ENCODE data around the gene ART4.

Gene ART4

GRCh38 chr12:14843425-14843887 lies at the start of gene ART4:
ART4 (minus strand) TSS chr12:14843526; CDS start chr12:14843113, 413 bp downstream.
- no peak for DNase-seq

GRCh38 chr12:14892726-14893505 lies 49.6 kb upstream of the ART4 start:
- DNase-seq = no peak

GRCh38 chr12:14890701-14891100 lies 47.4 kb upstream of the ART4 start:
- DNase-seq = no peak

GRCh38 chr12:14886271-14886670 lies 42.9 kb upstream of the ART4 start:
- no peak for DNase-seq

GRCh38 chr12:14885718-14886221 lies 42.4 kb upstream of the ART4 start, which contains the start of gene MGP:
MGP (minus strand) TSS chr12:14885854; CDS start chr12:14885791, 63 bp downstream.
- DNase-seq = no peak

GRCh38 chr12:14884458-14884878 lies 41.1 kb upstream of the ART4 start:
- peak; percentile 24 for DNase-seq

GRCh38 chr12:14883686-14884085 lies 40.4 kb upstream of the ART4 start:
- DNase-seq = no peak

- DNase-seq = no peak
Observed at GRCh38 chr12:14880890-14881453, 37.6 kb upstream of the ART4 start.

- DNase-seq = no peak
Observed at GRCh38 chr12:14879222-14879933, 36.1 kb upstream of the ART4 start.

- DNase-seq = no peak
Observed at GRCh38 chr12:14878488-14878887, 35.2 kb upstream of the ART4 start.

GRCh38 chr12:14876833-14877232 lies 33.5 kb upstream of the ART4 start:
- no peak for DNase-seq

- DNase-seq = no peak
Observed at GRCh38 chr12:14874882-14875281, 31.6 kb upstream of the ART4 start.

GRCh38 chr12:14873440-14874185 lies 30.3 kb upstream of the ART4 start:
- no peak for DNase-seq

GRCh38 chr12:14871886-14872285 lies 28.6 kb upstream of the ART4 start:
- no peak for DNase-seq

GRCh38 chr12:14871247-14871646 lies 27.9 kb upstream of the ART4 start:
- no peak for DNase-seq

- no peak for DNase-seq
Observed at GRCh38 chr12:14868916-14869506, 25.7 kb upstream of the ART4 start.

GRCh38 chr12:14860490-14860889 lies 17.2 kb upstream of the ART4 start:
- DNase-seq = no peak

GRCh38 chr12:14858513-14858912 lies 15.2 kb upstream of the ART4 start:
- DNase-seq = no peak

GRCh38 chr12:14854586-14855183 lies 11.4 kb upstream of the ART4 start:
- DNase-seq = no peak

GRCh38 chr12:14853961-14854360 lies 10.6 kb upstream of the ART4 start:
- DNase-seq = no peak

- DNase-seq = no peak
Observed at GRCh38 chr12:14852880-14853279, 9.6 kb upstream of the ART4 start.

All from NCI-H2029 treated with DMSO at 0.1 percent for 48 hours (cell line).